Measurements from ENCODE around the gene CACNA1F. TPM values are rescaled to one million over a fixed set of nuclear protein-coding genes. Genes with fewer than 3 reads are reported as not detected.

CACNA1F gene
- total RNA-seq, result under 1 TPM in 2 of 8 experiments, not detected in 6; 0.28 to 0.41 TPM

GRCh38 chrX:49233176-49233575, at the start of gene CACNA1F:
CACNA1F (minus strand) TSS chrX:49233340; CDS start chrX:49233309, 31 bp downstream.
- Histone ChIP-seq H3K27ac (no peak within 1 kb of the TSS), H3K4me3 (no peak within 1 kb of the TSS), H3K4me1 (replicated peaks in 1 of 2) (peaks cover 0 to 4% of the 10 kb centered on the region in 2 donors)
- 50 to 55% methylated on average over 1 to 2 of the region's 9 CpGs; no CpG with 5 or more reads in 8 of the 10 experiments for WGBS, 10 experiments
- in situ Hi-C loops (cut with MboI; ENCODE audit: low pct_unique_long_range_greater_than_20kb in 2 of 9, low sequenced_read_pairs in 9 of 9, unreplicated experiment in 9 of 9), result no loop called here
- ATAC-seq (replicated peaks in 6 of 8), result no peak

- H3K27ac ChIP-seq, result no peak overlapping the region
- in situ Hi-C loops (cut with MboI; ENCODE audit: low pct_unique_long_range_greater_than_20kb in 2 of 9, low sequenced_read_pairs in 9 of 9, unreplicated experiment in 9 of 9), result no loop called here
- H3K4me1 ChIP-seq (replicated peaks in 1 of 2), result no peaks in the 10 kb centered on the region
- no CpG with 5 or more reads among the region's 11 CpGs for WGBS, 10 experiments
- ATAC-seq (replicated peaks in 6 of 8), result peak; percentile 46 to 79 (median 66)
- H3K4me3 ChIP-seq, result no peak overlapping the region
Measured at GRCh38 chrX:49282647-49283011, 49.5 kb upstream of the CACNA1F start.

GRCh38 chrX:49278081-49278480, 44.9 kb upstream of the CACNA1F start:
- Histone ChIP-seq H3K4me3 (no peak overlapping the region), H3K27ac (no peak overlapping the region), H3K4me1 (replicated peaks in 1 of 2) (no peaks in the 10 kb centered on the region)
- ATAC-seq (replicated peaks in 6 of 8), result no peak
- in situ Hi-C loops (cut with MboI; ENCODE audit: low pct_unique_long_range_greater_than_20kb in 2 of 9, low sequenced_read_pairs in 9 of 9, unreplicated experiment in 9 of 9), result no loop called here
- WGBS, 10 experiments, result 83% methylated on average over 1 of the region's 3 CpGs; no CpG with 5 or more reads in 9 of the 10 experiments

DNA sequence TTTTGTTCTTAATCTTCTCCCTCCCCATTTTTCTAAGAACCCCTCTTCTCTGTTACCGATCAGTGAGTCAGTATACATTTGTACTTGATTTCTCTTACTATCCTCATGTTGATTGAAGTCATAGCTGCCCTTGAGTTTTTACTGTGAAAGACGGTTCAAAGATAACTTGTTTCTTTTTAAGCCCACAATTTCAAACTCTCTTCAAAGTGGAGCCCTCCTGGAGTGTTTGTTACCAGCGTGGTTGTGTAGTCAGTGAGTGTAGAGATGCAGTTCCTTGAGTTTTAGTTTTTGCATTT, 44.3 kb upstream of the CACNA1F start:
- WGBS, 10 experiments, result 63 to 100% (median 83%) methylated on average over 1 to 3 of the region's 3 CpGs; no CpG with 5 or more reads in 5 of the 10 experiments
- ATAC-seq (replicated peaks in 6 of 8), result no peak
- H3K27ac ChIP-seq, result no peak overlapping the region
- H3K4me1 ChIP-seq (replicated peaks in 1 of 2), result peaks cover 2 to 5% of the 10 kb centered on the region in 2 donors
- H3K4me3 ChIP-seq, result no peak overlapping the region
- in situ Hi-C loops (cut with MboI; ENCODE audit: low pct_unique_long_range_greater_than_20kb in 2 of 9, low sequenced_read_pairs in 9 of 9, unreplicated experiment in 9 of 9), result no loop called here

- ATAC-seq (replicated peaks in 6 of 8), result no peak
- Histone ChIP-seq H3K4me3 (no peak overlapping the region), H3K27ac (no peak overlapping the region), H3K4me1 (replicated peaks in 1 of 2) (peaks cover 6 to 11% of the 10 kb centered on the region in 2 donors)
- in situ Hi-C loops (cut with MboI; ENCODE audit: low pct_unique_long_range_greater_than_20kb in 2 of 9, low sequenced_read_pairs in 9 of 9, unreplicated experiment in 9 of 9), result no loop called here
- 43 to 100% (median 80%) methylated on average over 1 to 13 of the region's 19 CpGs; no CpG with 5 or more reads in 5 of the 10 experiments for WGBS, 10 experiments
Measured at GRCh38 chrX:49276671-49277534, 43.8 kb upstream of the CACNA1F start.

DNA sequence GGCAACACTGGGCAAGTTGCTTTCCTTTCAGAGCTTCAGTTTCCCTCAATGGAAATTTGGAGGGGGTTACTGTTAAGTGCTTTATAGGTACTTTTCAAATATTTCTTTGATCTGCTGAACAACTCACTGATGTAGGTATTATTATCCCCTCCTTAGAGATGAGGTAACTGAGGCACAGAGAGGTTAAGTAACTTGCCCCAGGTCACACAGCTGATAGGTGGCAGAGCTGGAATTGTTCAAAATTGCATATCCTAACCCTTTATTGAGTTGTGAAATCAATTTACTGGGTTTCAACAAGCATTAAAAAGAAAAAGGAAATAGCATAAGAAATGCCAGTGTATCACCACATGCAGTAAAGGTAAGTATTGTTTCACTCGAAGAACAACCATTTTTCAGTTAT, 43.1 kb upstream of the CACNA1F start:
- Histone ChIP-seq H3K4me3 (no peak overlapping the region), H3K27ac (no peak overlapping the region), H3K4me1 (replicated peaks in 1 of 2) (peaks cover 13 to 16% of the 10 kb centered on the region in 2 donors)
- WGBS, 10 experiments, result 0 to 100% (median 67%) methylated on average over 1 of the region's 1 CpG; no CpG with 5 or more reads in 7 of the 10 experiments
- in situ Hi-C loops (cut with MboI; ENCODE audit: low pct_unique_long_range_greater_than_20kb in 2 of 9, low sequenced_read_pairs in 9 of 9, unreplicated experiment in 9 of 9), result no loop called here
- ATAC-seq (replicated peaks in 6 of 8), result no peak

DNA sequence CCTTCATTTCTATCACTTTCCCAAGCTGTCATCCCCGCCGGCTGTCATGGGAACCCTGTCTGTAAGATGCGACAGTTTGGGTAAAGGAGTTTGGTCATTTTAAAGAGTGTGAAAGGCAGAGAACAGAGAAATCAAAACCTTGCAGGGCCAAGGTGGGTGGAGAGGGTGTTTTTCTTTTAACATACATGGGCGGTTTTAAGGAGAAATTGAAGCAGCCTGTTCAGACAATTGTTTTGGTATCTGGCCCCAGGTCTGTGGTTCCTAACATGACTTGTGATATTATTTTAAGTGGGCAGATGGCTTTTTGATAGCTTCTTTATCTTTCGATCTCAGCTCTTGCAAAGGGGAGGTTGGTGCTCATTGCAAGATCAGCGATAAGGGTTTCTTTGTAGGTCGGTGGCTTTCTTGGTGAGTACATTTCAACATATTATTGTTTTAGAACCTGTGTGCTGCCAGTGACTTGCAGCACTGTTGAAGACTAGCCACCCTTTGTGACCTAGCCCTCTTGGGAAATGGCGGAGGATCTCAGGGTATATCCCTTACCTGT, 40.1 kb upstream of the CACNA1F start:
- Histone ChIP-seq H3K27ac (no peak overlapping the region), H3K4me3 (no peak overlapping the region), H3K4me1 (replicated peaks in 1 of 2) (peaks cover 21 to 22% of the 10 kb centered on the region in 2 donors)
- WGBS, 10 experiments, result 44 to 100% (median 86%) methylated on average over 1 to 6 of the region's 8 CpGs; no CpG with 5 or more reads in 6 of the 10 experiments
- in situ Hi-C loops (cut with MboI; ENCODE audit: low pct_unique_long_range_greater_than_20kb in 2 of 9, low sequenced_read_pairs in 9 of 9, unreplicated experiment in 9 of 9), result no loop called here
- no peak for ATAC-seq (replicated peaks in 6 of 8)

DNA sequence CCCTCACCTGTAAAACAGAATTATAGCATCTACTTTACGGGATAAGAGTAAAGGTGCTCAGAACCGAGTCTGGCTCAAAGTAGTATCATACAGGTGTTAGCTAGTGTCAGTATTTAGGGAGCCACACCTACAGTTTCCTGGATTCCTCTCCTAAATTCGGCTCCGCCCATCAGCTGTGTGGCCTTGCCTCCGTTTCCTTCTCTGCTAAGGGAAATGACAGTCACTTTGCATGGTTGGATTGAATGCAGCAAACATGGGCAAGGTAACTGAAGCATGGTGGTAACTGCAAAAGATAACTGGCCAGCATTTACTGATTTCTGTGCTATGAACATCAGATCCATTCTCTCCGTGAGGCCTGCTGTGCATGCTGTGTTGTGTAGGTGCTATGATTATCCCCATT, 39.3 kb upstream of the CACNA1F start:
- Histone ChIP-seq H3K4me3 (no peak overlapping the region), H3K4me1 (replicated peaks in 1 of 2) (peaks cover 21 to 25% of the 10 kb centered on the region in 2 donors), H3K27ac (no peak overlapping the region)
- no peak for ATAC-seq (replicated peaks in 6 of 8)
- 0 to 83% (median 43%) methylated on average over 1 to 5 of the region's 6 CpGs; no CpG with 5 or more reads in 6 of the 10 experiments for WGBS, 10 experiments
- in situ Hi-C loops (cut with MboI; ENCODE audit: low pct_unique_long_range_greater_than_20kb in 2 of 9, low sequenced_read_pairs in 9 of 9, unreplicated experiment in 9 of 9), result no loop called here

- WGBS, 10 experiments, result 37% methylated on average over 2 of the region's 2 CpGs; no CpG with 5 or more reads in 9 of the 10 experiments
- no peak overlapping the region for H3K4me3 ChIP-seq
Measured at GRCh38 chrX:49271341-49271740, 38.2 kb upstream of the CACNA1F start.

DNA sequence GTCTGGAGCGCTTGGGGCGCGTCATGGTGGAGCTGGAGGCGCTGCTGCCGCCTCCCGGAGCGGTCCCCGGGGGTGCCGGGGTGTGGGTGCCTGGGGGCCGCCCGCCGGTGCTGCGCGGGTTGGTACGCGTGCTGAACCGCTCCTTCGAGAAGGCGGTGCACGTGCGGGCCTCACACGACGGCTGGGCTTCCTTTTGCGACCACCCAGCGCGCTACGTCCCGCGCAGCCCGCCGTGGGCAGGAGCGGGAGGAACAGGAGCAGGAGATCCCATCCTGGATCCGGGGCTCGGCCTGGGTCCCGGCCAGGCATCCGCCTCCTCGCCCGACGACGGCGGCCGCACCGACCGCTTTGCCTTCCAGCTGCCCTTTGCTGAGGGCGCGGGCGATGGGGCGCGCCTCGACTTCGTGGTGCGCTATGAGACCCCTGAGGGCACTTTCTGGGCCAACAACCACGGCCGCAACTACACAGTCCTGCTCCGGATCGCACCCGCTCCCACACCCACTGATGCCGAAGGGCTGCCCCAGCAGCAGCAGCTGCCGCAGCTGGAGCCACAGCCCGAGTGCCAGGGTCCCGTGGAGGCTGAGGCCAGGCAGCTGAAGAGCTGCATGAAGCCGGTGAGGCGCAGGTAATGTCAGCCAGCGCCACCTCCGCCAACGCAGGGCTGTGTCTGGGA, 37.2 kb upstream of the CACNA1F start:
- ATAC-seq (replicated peaks in 6 of 8), result no peak
- in situ Hi-C loops (cut with MboI; ENCODE audit: low pct_unique_long_range_greater_than_20kb in 2 of 9, low sequenced_read_pairs in 9 of 9, unreplicated experiment in 9 of 9), result no loop called here
- peak overlapping the region; percentile 99 for H3K27ac ChIP-seq

More at GRCh38 chrX:49271341-49271740, 38.2 kb upstream of the CACNA1F start:
- in situ Hi-C loops (cut with MboI; ENCODE audit: low pct_unique_long_range_greater_than_20kb in 2 of 9, low sequenced_read_pairs in 9 of 9, unreplicated experiment in 9 of 9), result no loop called here
- Histone ChIP-seq H3K4me1 (replicated peaks in 1 of 2) (peaks cover 21 to 25% of the 10 kb centered on the region in 2 donors), H3K27ac (no peak overlapping the region)
- no peak for ATAC-seq (replicated peaks in 6 of 8)

GRCh38 chrX:49269767-49270248, 36.7 kb upstream of the CACNA1F start, which contains the start of gene PPP1R3F:
PPP1R3F (plus strand) TSS chrX:49269793; CDS start chrX:49269870, 77 bp downstream.
- in situ Hi-C loops (cut with MboI; ENCODE audit: low pct_unique_long_range_greater_than_20kb in 2 of 9, low sequenced_read_pairs in 9 of 9, unreplicated experiment in 9 of 9), result no loop called here
- H3K4me3 ChIP-seq, result peak within 1 kb of the TSS; percentile 52 to 93 (median 75)
- peak; percentile 1 to 6 (median 2) for ATAC-seq (replicated peaks in 6 of 8)

More for the DNA sequence above, 37.2 kb upstream of the CACNA1F start:
- peak overlapping the region; percentile 52 to 93 (median 75) for H3K4me3 ChIP-seq
- peaks cover 21 to 25% of the 10 kb centered on the region in 2 donors for H3K4me1 ChIP-seq (replicated peaks in 1 of 2)
- WGBS, 10 experiments, result 67% methylated on average over 11 of the region's 66 CpGs; no CpG with 5 or more reads in 9 of the 10 experiments

GRCh38 chrX:49269010-49269766, 36.0 kb upstream of the CACNA1F start:
- in situ Hi-C loops (cut with MboI; ENCODE audit: low pct_unique_long_range_greater_than_20kb in 2 of 9, low sequenced_read_pairs in 9 of 9, unreplicated experiment in 9 of 9), result no loop called here
- 0 to 46% (median 17%) methylated on average over 2 to 13 of the region's 45 CpGs; no CpG with 5 or more reads in 7 of the 10 experiments for WGBS, 10 experiments
- peak; percentile 84 to 92 (median 90) for ATAC-seq (replicated peaks in 6 of 8)
- Histone ChIP-seq H3K4me1 (replicated peaks in 1 of 2) (peaks cover 21 to 25% of the 10 kb centered on the region in 2 donors), H3K27ac (peak overlapping the region; percentile 99), H3K4me3 (peak overlapping the region; percentile 52 to 93 (median 75))

More at GRCh38 chrX:49269767-49270248, 36.7 kb upstream of the CACNA1F start, which contains the start of gene PPP1R3F:
- Histone ChIP-seq H3K27ac (peak within 1 kb of the TSS; percentile 99), H3K4me1 (replicated peaks in 1 of 2) (peaks cover 21 to 25% of the 10 kb centered on the region in 2 donors)
- no CpG with 5 or more reads among the region's 70 CpGs for WGBS, 10 experiments

Measured in motor neuron (in vitro differentiated cells).